Heart left ventricle (tissue), 13 donors: ENCODE results near the gene UBASH3A.

Source experiments
- POLR2A ChIP-seq, 2 donors: fragments of 450-650 bp; IDR thresholded peaks; one replicate each; pipeline ENCODE4 v1.6.1; 2017; ENCODE audit warnings: antibody characterized with exemption in 2 of 2, mild to moderate bottlenecking in 2 of 2, moderate library complexity in 2 of 2
- TF ChIP-seq, protein P1 (sequence below), 12 donors: fragments of 200-600 bp; sonication (generic) in 4 of 12; IDR thresholded peaks; one replicate each; pipeline versions ENCODE4 v1.5.0 to v1.8.0; 2018 to 2022; ENCODE audit warnings: antibody characterized with exemption in 12 of 12, mild to moderate bottlenecking in 5 of 12
- donor health status: ischemic (EF 13 %, LVEDD 7.1; RV severe dilation, severe dysfunction).
- donor health status: DM: no; HTN: yes; CAD: no.
- donor health status: DM: no; HTN: no; CAD: no.
- donor health status: ischemic (EF 25% LVEDD 6.9; RV normal size, moderate dysfunction).
- donor health status: ischemic (EF 25% LVEDD 5.7; RV mildly dilated, moderate dysfunction).
- donor health status: ischemic (EF 35%, LVEDD 5.7; RV mildly dilated, moderate dysfunction).
- donor health status: nonischemic (EF 11% LVEDD 7.7; RV severe dilation, severe dysfunction).
- donor health status: DM: yes; HTN: yes; CAD: no.
- donor health status: PGD.
- donor health status: ischemic (EF 29% LVEDD 5.4; RV normal size, mild dysfunction).
- donor health status: nonischemic (EF 23%, LVEDD 6.1; RV moderate dilation, normal function).

DNA sequence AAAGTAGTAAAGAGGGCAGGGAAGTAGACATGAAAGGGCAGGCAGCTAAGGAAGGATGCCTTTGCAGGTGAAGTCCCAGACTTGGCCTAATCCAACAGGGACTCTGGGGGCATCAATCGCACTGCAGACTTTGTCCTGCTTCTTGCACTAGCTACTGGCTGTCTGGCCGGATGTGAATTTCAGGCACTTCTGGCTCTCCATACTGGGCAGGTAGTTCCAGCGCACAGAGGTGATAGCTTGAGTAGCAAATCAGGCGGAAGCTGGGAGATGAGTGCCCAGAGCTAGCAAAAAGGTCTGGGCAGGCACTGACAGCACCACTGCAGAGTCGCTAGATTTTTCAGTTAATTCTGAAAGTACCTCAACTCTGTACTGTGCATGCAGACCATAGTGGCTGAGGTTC is 91.3 kb downstream of the UBASH3A start:
- TF ChIP-seq, protein P1, sequence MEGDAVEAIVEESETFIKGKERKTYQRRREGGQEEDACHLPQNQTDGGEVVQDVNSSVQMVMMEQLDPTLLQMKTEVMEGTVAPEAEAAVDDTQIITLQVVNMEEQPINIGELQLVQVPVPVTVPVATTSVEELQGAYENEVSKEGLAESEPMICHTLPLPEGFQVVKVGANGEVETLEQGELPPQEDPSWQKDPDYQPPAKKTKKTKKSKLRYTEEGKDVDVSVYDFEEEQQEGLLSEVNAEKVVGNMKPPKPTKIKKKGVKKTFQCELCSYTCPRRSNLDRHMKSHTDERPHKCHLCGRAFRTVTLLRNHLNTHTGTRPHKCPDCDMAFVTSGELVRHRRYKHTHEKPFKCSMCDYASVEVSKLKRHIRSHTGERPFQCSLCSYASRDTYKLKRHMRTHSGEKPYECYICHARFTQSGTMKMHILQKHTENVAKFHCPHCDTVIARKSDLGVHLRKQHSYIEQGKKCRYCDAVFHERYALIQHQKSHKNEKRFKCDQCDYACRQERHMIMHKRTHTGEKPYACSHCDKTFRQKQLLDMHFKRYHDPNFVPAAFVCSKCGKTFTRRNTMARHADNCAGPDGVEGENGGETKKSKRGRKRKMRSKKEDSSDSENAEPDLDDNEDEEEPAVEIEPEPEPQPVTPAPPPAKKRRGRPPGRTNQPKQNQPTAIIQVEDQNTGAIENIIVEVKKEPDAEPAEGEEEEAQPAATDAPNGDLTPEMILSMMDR (IDR thresholded peaks at IDR 0.05) = no peak
- TF ChIP-seq POLR2A (IDR thresholded peaks at IDR 0.05) = no peak
